Duodenal mucosa (tissue), 2 donors: ENCODE measurements around the gene NLGN1.

Source experiments
- H3K27ac ChIP-seq: one replicate; pipeline ENCODE4 v1.7.0; 2013; ENCODE audit warnings: low read depth, low read length
- H3K27me3 ChIP-seq, 2 donors: one replicate each; pipeline ENCODE4 v1.7.0; 2013; ENCODE audit warnings: low read length in 2 of 2, control low read depth in 1 of 2; ENCODE audit not compliant: insufficient read depth in 2 of 2, control insufficient read depth in 1 of 2
- H3K36me3 ChIP-seq, 2 donors: one replicate each; pipeline ENCODE4 v1.7.0; 2013; ENCODE audit warnings: low read length in 2 of 2, control low read depth in 1 of 2; ENCODE audit not compliant: insufficient read depth in 2 of 2, control insufficient read depth in 1 of 2
- H3K4me1 ChIP-seq, 2 donors: one replicate each; pipeline ENCODE4 v1.7.0; 2013; ENCODE audit warnings: low read length in 2 of 2, control low read depth in 1 of 2; ENCODE audit not compliant: insufficient read depth in 2 of 2, control insufficient read depth in 1 of 2
- H3K4me3 ChIP-seq, 2 donors: one replicate each; pipeline ENCODE4 v1.7.0; 2013; ENCODE audit warnings: low read length in 2 of 2, low read depth in 1 of 2
- H3K9ac ChIP-seq, 2 donors: one replicate each; pipeline ENCODE4 v1.7.0; 2013; ENCODE audit warnings: low read length in 2 of 2, low read depth in 1 of 2
- H3K9me3 ChIP-seq, 2 donors: one replicate each; pipeline ENCODE4 v1.7.0; 2013; ENCODE audit warnings: low read length in 2 of 2, control low read depth in 1 of 2; ENCODE audit not compliant: control insufficient read depth in 1 of 2

NLGN1 gene

GRCh38 chr3:174295306-174296092 is 898.0 kb downstream of the NLGN1 start:
- Histone ChIP-seq H3K27ac (no peak overlapping the region), H3K9ac (no peak overlapping the region), H3K36me3 (no peaks in the 10 kb centered on the region), H3K4me3 (no peak overlapping the region), H3K9me3 (no peaks in the 10 kb centered on the region), H3K27me3 (no peaks in the 10 kb centered on the region), H3K4me1 (no peaks in the 10 kb centered on the region)

- H3K27ac ChIP-seq: no peak overlapping the region
- no peak overlapping the region for H3K9ac ChIP-seq
- no peaks in the 10 kb centered on the region for H3K27me3 ChIP-seq
- no peaks in the 10 kb centered on the region for H3K36me3 ChIP-seq
- no peak overlapping the region for H3K4me3 ChIP-seq
- H3K9me3 ChIP-seq: no peaks in the 10 kb centered on the region
- peaks cover 0 to 10% of the 10 kb centered on the region in 2 donors for H3K4me1 ChIP-seq
Measured at GRCh38 chr3:174302746-174303315, 905.3 kb downstream of the NLGN1 start.

GRCh38 chr3:174303907-174304560 is 906.5 kb downstream of the NLGN1 start:
- no peak overlapping the region for H3K27ac ChIP-seq
- H3K36me3 ChIP-seq: no peaks in the 10 kb centered on the region
- H3K9ac ChIP-seq: no peak overlapping the region
- H3K4me1 ChIP-seq: peaks cover 0 to 10% of the 10 kb centered on the region in 2 donors
- no peak overlapping the region for H3K4me3 ChIP-seq
- H3K9me3 ChIP-seq: no peaks in the 10 kb centered on the region
- no peaks in the 10 kb centered on the region for H3K27me3 ChIP-seq

- no peaks in the 10 kb centered on the region for H3K27me3 ChIP-seq
- no peak overlapping the region for H3K4me3 ChIP-seq
Measured at GRCh38 chr3:174308736-174309135, 911.2 kb downstream of the NLGN1 start.

GRCh38 chr3:174310475-174310983 is 913.0 kb downstream of the NLGN1 start:
- Histone ChIP-seq H3K4me1 (no peaks in the 10 kb centered on the region), H3K9me3 (no peaks in the 10 kb centered on the region), H3K4me3 (no peak overlapping the region), H3K9ac (no peak overlapping the region), H3K36me3 (no peaks in the 10 kb centered on the region), H3K27me3 (no peaks in the 10 kb centered on the region), H3K27ac (no peak overlapping the region)

More at GRCh38 chr3:174308736-174309135, 911.2 kb downstream of the NLGN1 start:
- no peaks in the 10 kb centered on the region for H3K36me3 ChIP-seq
- peaks cover 0 to 6% of the 10 kb centered on the region in 2 donors for H3K4me1 ChIP-seq
- H3K9me3 ChIP-seq: no peaks in the 10 kb centered on the region
- no peak overlapping the region for H3K9ac ChIP-seq
- no peak overlapping the region for H3K27ac ChIP-seq

GRCh38 chr3:174315225-174315624 is 917.7 kb downstream of the NLGN1 start:
- H3K9ac ChIP-seq: no peak overlapping the region
- no peak overlapping the region for H3K27ac ChIP-seq
- no peaks in the 10 kb centered on the region for H3K9me3 ChIP-seq
- no peak overlapping the region for H3K4me3 ChIP-seq
- no peaks in the 10 kb centered on the region for H3K36me3 ChIP-seq
- H3K27me3 ChIP-seq: no peaks in the 10 kb centered on the region
- peaks cover 0 to 8% of the 10 kb centered on the region in 2 donors for H3K4me1 ChIP-seq

GRCh38 chr3:174317005-174317404 is 919.5 kb downstream of the NLGN1 start:
- Histone ChIP-seq H3K27me3 (no peaks in the 10 kb centered on the region), H3K4me1 (peaks cover 0 to 8% of the 10 kb centered on the region in 2 donors), H3K27ac (no peak overlapping the region), H3K9ac (no peak overlapping the region), H3K36me3 (no peaks in the 10 kb centered on the region), H3K9me3 (no peaks in the 10 kb centered on the region), H3K4me3 (no peak overlapping the region)

GRCh38 chr3:174318181-174318580 is 920.6 kb downstream of the NLGN1 start:
- Histone ChIP-seq H3K9me3 (no peaks in the 10 kb centered on the region), H3K9ac (no peak overlapping the region), H3K4me3 (no peak overlapping the region), H3K27ac (no peak overlapping the region), H3K4me1 (peaks cover 0 to 8% of the 10 kb centered on the region in 2 donors), H3K36me3 (no peaks in the 10 kb centered on the region), H3K27me3 (no peaks in the 10 kb centered on the region)

GRCh38 chr3:174321548-174321947 is 924.0 kb downstream of the NLGN1 start:
- Histone ChIP-seq H3K27me3 (no peaks in the 10 kb centered on the region), H3K9me3 (no peaks in the 10 kb centered on the region), H3K27ac (no peak overlapping the region), H3K4me1 (peaks cover 0 to 12% of the 10 kb centered on the region in 2 donors), H3K9ac (no peak overlapping the region), H3K4me3 (no peak overlapping the region), H3K36me3 (no peaks in the 10 kb centered on the region)

GRCh38 chr3:174322789-174323188 is 925.2 kb downstream of the NLGN1 start:
- Histone ChIP-seq H3K36me3 (no peaks in the 10 kb centered on the region), H3K9me3 (no peaks in the 10 kb centered on the region), H3K4me1 (peaks cover 0 to 5% of the 10 kb centered on the region in 2 donors), H3K4me3 (no peak overlapping the region), H3K27me3 (no peaks in the 10 kb centered on the region), H3K9ac (no peak overlapping the region), H3K27ac (no peak overlapping the region)
